Measurements from ENCODE around the gene SYNJ2. TPM values are rescaled to one million over a fixed set of nuclear protein-coding genes. Genes with fewer than 3 reads are reported as not detected.

The SYNJ2 gene
- total RNA-seq, 1 experiment from 2014 or later = 10.3 TPM

GRCh38 chr6:158051968-158052367 lies 70.3 kb downstream of the SYNJ2 start:
- no peaks in the 10 kb centered on the region for H3K27me3 Mint-ChIP-seq (ENCODE audit: insufficient read depth, unreplicated experiment)
- peaks cover 3% of the 10 kb centered on the region for H3K4me1 Mint-ChIP-seq (ENCODE audit: insufficient read depth, unreplicated experiment)
- H3K27ac Mint-ChIP-seq (ENCODE audit: low read depth, unreplicated experiment) = no peak overlapping the region
- ChIA-PET CTCF (interaction anchor here (0.7 to 1.3 kb wide), 3 partner anchors 16 to 925 kb away, joined by 3 read pairs; no protein-coding TSS in a partner anchor), POLR2A (interaction anchor here (1.0 kb wide), 1 partner anchor 9 kb away, joined by 4 read pairs; no protein-coding TSS in a partner anchor)
- H3K4me3 Mint-ChIP-seq (ENCODE audit: unreplicated experiment) = no peak overlapping the region
- DNase-seq (ENCODE audit: unreplicated experiment) = no peak
- intact Hi-C loops (cut with micrococcal nuclease) = no loop called here
- H3K36me3 Mint-ChIP-seq (ENCODE audit: insufficient read depth, unreplicated experiment) = peaks cover 1% of the 10 kb centered on the region
- no peaks in the 10 kb centered on the region for H3K9me3 Mint-ChIP-seq (ENCODE audit: unreplicated experiment)
- no TSS peak for BruUV-seq (replicated peaks)
- no peak for TF ChIP-seq CTCF (IDR thresholded peaks at IDR 0.05; ENCODE audit: unreplicated experiment)

- Mint-ChIP-seq H3K4me1 (ENCODE audit: insufficient read depth, unreplicated experiment) (peaks cover 7% of the 10 kb centered on the region), H3K4me3 (ENCODE audit: unreplicated experiment) (no peak overlapping the region), H3K36me3 (ENCODE audit: insufficient read depth, unreplicated experiment) (no peaks in the 10 kb centered on the region), H3K27ac (ENCODE audit: low read depth, unreplicated experiment) (no peak overlapping the region), H3K9me3 (ENCODE audit: unreplicated experiment) (no peaks in the 10 kb centered on the region), H3K27me3 (ENCODE audit: insufficient read depth, unreplicated experiment) (no peaks in the 10 kb centered on the region)
- no peak for DNase-seq (ENCODE audit: unreplicated experiment)
- BruUV-seq (replicated peaks) = no TSS peak
- ChIA-PET POLR2A (no interaction called here), CTCF (interaction anchor here (2.5 kb wide), 1 partner anchor 18 kb away, joined by 9 read pairs; no protein-coding TSS in a partner anchor)
- intact Hi-C loops (cut with micrococcal nuclease) = no loop called here
- TF ChIP-seq CTCF (IDR thresholded peaks at IDR 0.05; ENCODE audit: unreplicated experiment) = no peak
Measured at GRCh38 chr6:158053377-158054313, 72.0 kb downstream of the SYNJ2 start.

- CTCF ChIA-PET = interaction anchor here (0.7 kb wide), 1 partner anchor 31 kb away, joined by 3 read pairs; no protein-coding TSS in a partner anchor
- no TSS peak for BruUV-seq (replicated peaks)
- Mint-ChIP-seq H3K27ac (ENCODE audit: low read depth, unreplicated experiment) (no peak overlapping the region), H3K4me3 (ENCODE audit: unreplicated experiment) (no peak overlapping the region), H3K9me3 (ENCODE audit: unreplicated experiment) (no peaks in the 10 kb centered on the region), H3K4me1 (ENCODE audit: insufficient read depth, unreplicated experiment) (peaks cover 12% of the 10 kb centered on the region), H3K27me3 (ENCODE audit: insufficient read depth, unreplicated experiment) (no peaks in the 10 kb centered on the region), H3K36me3 (ENCODE audit: insufficient read depth, unreplicated experiment) (no peaks in the 10 kb centered on the region)
- intact Hi-C loops (cut with micrococcal nuclease) = no loop called here
- POLR2A ChIA-PET = interaction anchor here (2.9 kb wide), 1 partner anchor 14 kb away, joined by 19 read pairs; no protein-coding TSS in a partner anchor
- no peak for DNase-seq (ENCODE audit: unreplicated experiment)
- no peak for TF ChIP-seq CTCF (IDR thresholded peaks at IDR 0.05; ENCODE audit: unreplicated experiment)
Measured at GRCh38 chr6:158056355-158056754, 74.7 kb downstream of the SYNJ2 start.

GRCh38 chr6:158056804-158057203 lies 75.1 kb downstream of the SYNJ2 start:
- intact Hi-C loops (cut with micrococcal nuclease) = no loop called here
- BruUV-seq (replicated peaks) = TSS peak; percentile 51
- no peak for TF ChIP-seq CTCF (IDR thresholded peaks at IDR 0.05; ENCODE audit: unreplicated experiment)
- H3K4me3 Mint-ChIP-seq (ENCODE audit: unreplicated experiment) = no peak overlapping the region
- H3K9me3 Mint-ChIP-seq (ENCODE audit: unreplicated experiment) = no peaks in the 10 kb centered on the region
- no peaks in the 10 kb centered on the region for H3K27me3 Mint-ChIP-seq (ENCODE audit: insufficient read depth, unreplicated experiment)
- H3K36me3 Mint-ChIP-seq (ENCODE audit: insufficient read depth, unreplicated experiment) = no peaks in the 10 kb centered on the region
- no peak for DNase-seq (ENCODE audit: unreplicated experiment)
- peaks cover 12% of the 10 kb centered on the region for H3K4me1 Mint-ChIP-seq (ENCODE audit: insufficient read depth, unreplicated experiment)
- no peak overlapping the region for H3K27ac Mint-ChIP-seq (ENCODE audit: low read depth, unreplicated experiment)
- ChIA-PET POLR2A (interaction anchor here (1.1 to 2.9 kb wide), 3 partner anchors 9 to 14 kb away, joined by 5 to 19 read pairs (median 11); no protein-coding TSS in a partner anchor), CTCF (interaction anchor here (0.6 to 2.0 kb wide), 3 partner anchors 14 to 391 kb away, joined by 3 to 15 read pairs (median 3); no protein-coding TSS in a partner anchor)

Data from MCF 10A (cell line).